Adrenal gland (tissue), 5 donors: ENCODE results near the gene PHACTR2.

Experiments
- CTCF ChIP-seq, 6 experiments: fragments of 450-650 bp in 4 of 6; fragments of 200-600 bp in 2 of 6; sonication (generic) in 1 of 6; IDR thresholded peaks; 1 replicate in 5 of 6; 2 replicates in 1 of 6; pipeline versions ENCODE4 v1.5.1 to v1.8.0; 2016 to 2021; ENCODE audit warnings: antibody characterized with exemption in 6 of 6, mild to moderate bottlenecking in 2 of 6, moderate library complexity in 1 of 6
- POLR2A ChIP-seq, 2 donors: fragments of 450-650 bp; IDR thresholded peaks; one replicate each; pipeline ENCODE4 v1.6.1; 2017; ENCODE audit warnings: antibody characterized with exemption in 2 of 2, mild to moderate bottlenecking in 2 of 2, moderate library complexity in 1 of 2
- donor health status: DM: no; HTN: no; CAD: no.

GRCh38 chr6:143677891-143678791 is at the start of gene PHACTR2:
- TF ChIP-seq CTCF (IDR thresholded peaks at IDR 0.05) = no peak
- TF ChIP-seq POLR2A (IDR thresholded peaks at IDR 0.05) = peak in 1 of 2 donors; percentile 80
